Stomach (tissue), 4 donors: Measurements from ENCODE around the gene CBX2.

Experiments
- CTCF ChIP-seq, 7 experiments: fragments of 450-650 bp in 4 of 7; fragments of 200-600 bp in 3 of 7; sonication (generic) in 3 of 7; IDR thresholded peaks; one replicate each; pipeline ENCODE4 v1.5.1; 2016 to 2019; ENCODE audit warnings: antibody characterized with exemption in 7 of 7, control low read depth in 2 of 7, mild to moderate bottlenecking in 1 of 7
- EP300 ChIP-seq: sonication (generic); formaldehyde crosslinking; IDR thresholded peaks from one replicate; pipeline ENCODE4 v1.6.1; 2017; ENCODE audit warnings: antibody characterized with exemption
- POLR2A ChIP-seq, 4 donors: fragments of 450-650 bp; IDR thresholded peaks; one replicate each; pipeline ENCODE4 v1.6.1; 2016; ENCODE audit warnings: antibody characterized with exemption in 4 of 4, control low read depth in 2 of 4, mild to moderate bottlenecking in 1 of 4, moderate library complexity in 1 of 4
- POLR2AphosphoS5 ChIP-seq, 3 donors: sonication (generic); formaldehyde crosslinking; IDR thresholded peaks; one replicate each; pipeline ENCODE4 v1.6.1; 2016; ENCODE audit warnings: antibody characterized with exemption in 3 of 3

- TF ChIP-seq POLR2A (IDR thresholded peaks at IDR 0.05) (no peak), CTCF (IDR thresholded peaks at IDR 0.05) (no peak), POLR2AphosphoS5 (IDR thresholded peaks at IDR 0.05) (no peak), EP300 (no peak)
Observed at GRCh38 chr17:79788455-79788854, 10.5 kb downstream of the CBX2 start.
